Measurements from ENCODE around the gene MAP3K7CL.
"Not testable (repeated sequence)": the region's sequence is repeated elsewhere in the genome, so short reads cannot be mapped to it uniquely, and the experiment has no call there.

Gene MAP3K7CL

DNA sequence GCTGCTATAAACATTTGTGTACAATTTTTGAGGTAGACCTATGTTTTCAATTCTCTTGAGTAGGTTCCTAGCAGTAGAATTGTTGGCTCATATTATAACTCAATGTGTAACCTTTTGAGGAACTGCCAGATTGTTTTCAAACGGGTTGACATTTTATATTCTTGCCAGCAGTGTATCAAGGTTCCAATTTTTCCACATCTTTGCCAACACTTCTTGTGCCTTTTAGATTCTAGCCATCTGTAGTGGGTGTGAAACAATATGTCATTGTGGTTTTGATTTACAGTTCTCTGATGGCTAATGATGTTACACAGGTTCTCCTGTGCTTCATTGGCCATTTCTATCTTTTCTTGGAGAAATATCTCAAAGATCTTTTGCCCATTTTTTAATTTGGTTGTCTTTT lies 36.4 kb downstream of the MAP3K7CL start:
- Histone ChIP-seq H3K9ac (ENCODE audit: insufficient read length, low read depth) (no peak overlapping the region), H3K27me3 (ENCODE audit: insufficient read depth, insufficient read length) (no peaks in the 10 kb centered on the region), H3K36me3 (ENCODE audit: insufficient read depth, insufficient read length, low read length) (no peaks in the 10 kb centered on the region), H3K4me1 (ENCODE audit: insufficient read depth, insufficient read length) (no peaks in the 10 kb centered on the region), H3K4me3 (ENCODE audit: insufficient read length, low read depth) (no peak overlapping the region), H3K9me3 (ENCODE audit: insufficient read depth, low read length) (no peaks in the 10 kb centered on the region)
- TF ChIP-seq YY1 (IDR thresholded peaks at IDR 0.05; ENCODE audit: insufficient read depth, insufficient read length): no peak
- TF ChIP-seq SUZ12 (IDR thresholded peaks at IDR 0.05; ENCODE audit: extremely low read depth, insufficient read depth, insufficient read length): no peak
- TF ChIP-seq ZNF274 (IDR thresholded peaks at IDR 0.05; ENCODE audit: low read depth, low read length): no peak
- DNase-seq (ENCODE audit: low read depth, low spot score): no peak

DNA sequence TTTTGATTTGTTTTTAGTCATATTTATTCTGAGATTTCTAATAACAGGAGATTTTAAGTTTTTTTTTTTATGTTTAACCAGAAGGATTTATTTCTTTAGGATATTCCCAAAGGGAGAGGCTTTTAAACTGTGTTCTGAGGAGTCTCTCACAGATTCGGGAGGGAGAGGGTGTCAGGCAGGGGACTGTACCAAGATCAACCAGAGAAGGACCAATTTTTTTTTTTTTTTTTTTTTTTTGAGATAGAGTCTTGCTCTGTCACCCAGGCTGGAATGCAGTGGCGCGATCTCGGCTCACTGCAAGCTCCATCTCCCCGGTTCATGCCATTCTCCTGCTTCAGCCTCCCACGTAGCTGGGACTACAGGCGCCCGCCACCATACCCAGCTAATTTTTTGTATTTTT lies 37.0 kb downstream of the MAP3K7CL start:
- not testable (repeated sequence) for H3K9ac ChIP-seq (ENCODE audit: insufficient read length, low read depth); H3K27me3 ChIP-seq (ENCODE audit: insufficient read depth, insufficient read length); H3K9me3 ChIP-seq (ENCODE audit: insufficient read depth, low read length); H3K4me1 ChIP-seq (ENCODE audit: insufficient read depth, insufficient read length); H3K36me3 ChIP-seq (ENCODE audit: insufficient read depth, insufficient read length, low read length); DNase-seq (ENCODE audit: low read depth, low spot score); H3K4me3 ChIP-seq (ENCODE audit: insufficient read length, low read depth)

DNA sequence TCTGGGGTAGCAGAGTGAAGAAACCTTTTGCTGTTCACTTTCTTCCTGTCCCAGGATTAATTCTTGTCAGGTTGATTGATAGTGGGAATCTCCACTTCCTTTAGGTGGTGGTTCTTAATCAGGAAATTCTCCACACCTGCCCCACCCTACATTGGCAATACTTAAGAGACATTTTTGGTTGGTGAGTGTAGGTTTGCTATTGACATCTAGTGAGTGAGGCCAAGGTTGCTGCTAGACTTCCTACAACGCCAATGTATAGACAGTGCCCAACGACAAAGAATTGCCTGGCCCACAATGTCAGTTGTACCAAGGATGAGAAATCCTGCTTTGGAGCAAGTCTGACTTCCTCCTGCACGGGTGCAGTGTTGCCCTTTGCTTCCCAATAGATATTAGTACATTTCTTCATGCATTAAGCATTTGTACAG lies 38.5 kb downstream of the MAP3K7CL start:
- H3K9me3 ChIP-seq (ENCODE audit: insufficient read depth, low read length): no peaks in the 10 kb centered on the region
- no peak overlapping the region for H3K9ac ChIP-seq (ENCODE audit: insufficient read length, low read depth)
- no peak overlapping the region for H3K4me3 ChIP-seq (ENCODE audit: insufficient read length, low read depth)
- TF ChIP-seq ZNF274 (IDR thresholded peaks at IDR 0.05; ENCODE audit: low read depth, low read length) (no peak), YY1 (IDR thresholded peaks at IDR 0.05; ENCODE audit: insufficient read depth, insufficient read length) (no peak), SUZ12 (IDR thresholded peaks at IDR 0.05; ENCODE audit: extremely low read depth, insufficient read depth, insufficient read length) (no peak)
- H3K36me3 ChIP-seq (ENCODE audit: insufficient read depth, insufficient read length, low read length): no peaks in the 10 kb centered on the region
- H3K4me1 ChIP-seq (ENCODE audit: insufficient read depth, insufficient read length): no peaks in the 10 kb centered on the region
- H3K27me3 ChIP-seq (ENCODE audit: insufficient read depth, insufficient read length): no peaks in the 10 kb centered on the region
- DNase-seq (ENCODE audit: low read depth, low spot score): no peak

DNA sequence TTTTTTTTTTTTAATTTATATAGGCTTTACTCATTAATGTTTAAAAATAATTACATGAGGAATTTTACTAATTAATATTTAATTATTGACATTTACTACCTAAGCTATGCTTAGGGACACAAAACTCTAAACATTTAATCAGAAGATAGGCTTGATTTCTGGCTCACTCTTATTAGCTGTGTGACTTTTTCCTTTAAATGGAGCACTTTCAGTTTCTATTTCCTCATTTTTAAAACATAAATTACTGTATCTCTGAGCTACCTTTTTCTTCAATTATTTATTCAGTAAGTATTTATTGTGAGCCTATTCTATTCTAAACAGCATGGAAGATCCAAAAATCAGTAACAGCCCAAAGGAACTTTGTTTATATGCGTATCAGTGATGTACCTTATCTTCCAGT lies 40.5 kb downstream of the MAP3K7CL start:
- Histone ChIP-seq H3K9ac (ENCODE audit: insufficient read length, low read depth) (no peak overlapping the region), H3K4me1 (ENCODE audit: insufficient read depth, insufficient read length) (no peaks in the 10 kb centered on the region), H3K4me3 (ENCODE audit: insufficient read length, low read depth) (no peak overlapping the region), H3K27me3 (ENCODE audit: insufficient read depth, insufficient read length) (no peaks in the 10 kb centered on the region), H3K36me3 (ENCODE audit: insufficient read depth, insufficient read length, low read length) (no peaks in the 10 kb centered on the region), H3K9me3 (ENCODE audit: insufficient read depth, low read length) (no peaks in the 10 kb centered on the region)
- no peak for TF ChIP-seq SUZ12 (IDR thresholded peaks at IDR 0.05; ENCODE audit: extremely low read depth, insufficient read depth, insufficient read length)
- no peak for TF ChIP-seq YY1 (IDR thresholded peaks at IDR 0.05; ENCODE audit: insufficient read depth, insufficient read length)
- no peak for TF ChIP-seq ZNF274 (IDR thresholded peaks at IDR 0.05; ENCODE audit: low read depth, low read length)
- DNase-seq (ENCODE audit: low read depth, low spot score): no peak

DNA sequence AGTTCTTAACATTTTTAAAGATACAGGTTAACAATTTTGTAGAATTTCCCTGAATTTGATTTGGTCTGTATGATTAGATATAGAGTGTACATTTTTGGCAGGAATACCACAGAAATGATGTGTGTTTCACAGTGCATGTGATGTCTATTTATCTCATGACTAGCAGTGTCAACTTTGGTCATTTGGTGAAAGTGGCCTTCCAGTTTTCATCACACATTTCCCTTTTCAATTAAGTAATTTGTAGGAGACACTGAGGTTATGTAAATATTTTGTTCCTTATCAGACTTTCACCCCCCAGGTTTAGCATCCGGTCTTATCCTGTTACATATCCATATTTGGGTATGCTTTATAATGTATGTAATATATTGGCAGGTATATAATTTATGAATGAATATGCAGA lies 41.8 kb downstream of the MAP3K7CL start:
- H3K9me3 ChIP-seq (ENCODE audit: insufficient read depth, low read length): no peaks in the 10 kb centered on the region
- H3K27me3 ChIP-seq (ENCODE audit: insufficient read depth, insufficient read length): no peaks in the 10 kb centered on the region
- TF ChIP-seq SUZ12 (IDR thresholded peaks at IDR 0.05; ENCODE audit: extremely low read depth, insufficient read depth, insufficient read length) (no peak), YY1 (IDR thresholded peaks at IDR 0.05; ENCODE audit: insufficient read depth, insufficient read length) (no peak), ZNF274 (IDR thresholded peaks at IDR 0.05; ENCODE audit: low read depth, low read length) (no peak)
- no peak overlapping the region for H3K9ac ChIP-seq (ENCODE audit: insufficient read length, low read depth)
- DNase-seq (ENCODE audit: low read depth, low spot score): no peak
- no peaks in the 10 kb centered on the region for H3K36me3 ChIP-seq (ENCODE audit: insufficient read depth, insufficient read length, low read length)
- H3K4me1 ChIP-seq (ENCODE audit: insufficient read depth, insufficient read length): no peaks in the 10 kb centered on the region
- H3K4me3 ChIP-seq (ENCODE audit: insufficient read length, low read depth): no peak overlapping the region

DNA sequence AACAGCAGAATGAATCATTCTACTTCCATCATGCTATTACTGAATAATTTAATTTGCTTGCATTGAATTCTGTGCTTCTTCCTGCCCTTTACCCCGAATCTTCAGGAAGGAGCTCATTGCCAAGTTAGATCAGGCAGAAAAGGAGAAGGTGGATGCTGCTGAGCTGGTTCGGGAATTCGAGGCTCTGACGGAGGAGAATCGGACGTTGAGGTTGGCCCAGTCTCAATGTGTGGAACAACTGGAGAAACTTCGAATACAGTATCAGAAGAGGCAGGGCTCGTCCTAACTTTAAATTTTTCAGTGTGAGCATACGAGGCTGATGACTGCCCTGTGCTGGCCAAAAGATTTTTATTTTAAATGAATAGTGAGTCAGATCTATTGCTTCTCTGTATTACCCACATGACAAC lies 44.2 kb downstream of the MAP3K7CL start:
- no peak for DNase-seq (ENCODE audit: low read depth, low spot score)
- Histone ChIP-seq H3K4me3 (ENCODE audit: insufficient read length, low read depth) (no peak overlapping the region), H3K9ac (ENCODE audit: insufficient read length, low read depth) (no peak overlapping the region), H3K36me3 (ENCODE audit: insufficient read depth, insufficient read length, low read length) (no peaks in the 10 kb centered on the region), H3K9me3 (ENCODE audit: insufficient read depth, low read length) (no peaks in the 10 kb centered on the region), H3K27me3 (ENCODE audit: insufficient read depth, insufficient read length) (no peaks in the 10 kb centered on the region), H3K4me1 (ENCODE audit: insufficient read depth, insufficient read length) (no peaks in the 10 kb centered on the region)
- TF ChIP-seq SUZ12 (IDR thresholded peaks at IDR 0.05; ENCODE audit: extremely low read depth, insufficient read depth, insufficient read length) (no peak), YY1 (IDR thresholded peaks at IDR 0.05; ENCODE audit: insufficient read depth, insufficient read length) (no peak), ZNF274 (IDR thresholded peaks at IDR 0.05; ENCODE audit: low read depth, low read length) (no peak)

DNA sequence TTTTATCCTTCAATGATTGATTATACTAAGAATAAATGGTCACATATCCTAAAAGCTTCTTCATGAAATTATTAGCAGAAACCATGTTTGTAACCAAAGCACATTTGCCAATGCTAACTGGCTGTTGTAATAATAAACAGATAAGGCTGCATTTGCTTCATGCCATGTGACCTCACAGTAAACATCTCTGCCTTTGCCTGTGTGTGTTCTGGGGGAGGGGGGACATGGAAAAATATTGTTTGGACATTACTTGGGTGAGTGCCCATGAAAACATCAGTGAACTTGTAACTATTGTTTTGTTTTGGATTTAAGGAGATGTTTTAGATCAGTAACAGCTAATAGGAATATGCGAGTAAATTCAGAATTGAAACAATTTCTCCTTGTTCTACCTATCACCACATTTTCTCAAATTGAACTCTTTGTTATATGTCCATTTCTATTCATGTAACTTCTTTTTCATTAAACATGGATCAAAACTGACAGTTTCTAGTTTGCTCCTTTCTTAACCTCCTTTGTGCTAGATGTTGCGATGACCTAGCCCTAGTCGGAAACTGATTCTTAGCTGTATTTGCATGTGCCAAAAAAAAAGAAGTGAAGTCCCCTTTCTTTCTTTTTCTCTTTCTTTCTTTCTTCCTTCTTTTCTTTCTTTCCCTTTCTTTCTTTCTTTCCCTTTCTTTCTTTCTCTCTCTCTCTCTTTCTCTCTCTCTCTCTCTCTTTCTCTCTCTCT lies 45.1 kb downstream of the MAP3K7CL start:
- Histone ChIP-seq H3K27me3 (ENCODE audit: insufficient read depth, insufficient read length) (no peaks in the 10 kb centered on the region), H3K9ac (ENCODE audit: insufficient read length, low read depth) (no peak overlapping the region), H3K9me3 (ENCODE audit: insufficient read depth, low read length) (no peaks in the 10 kb centered on the region), H3K4me3 (ENCODE audit: insufficient read length, low read depth) (no peak overlapping the region), H3K36me3 (ENCODE audit: insufficient read depth, insufficient read length, low read length) (no peaks in the 10 kb centered on the region), H3K4me1 (ENCODE audit: insufficient read depth, insufficient read length) (no peaks in the 10 kb centered on the region)
- TF ChIP-seq ZNF274 (IDR thresholded peaks at IDR 0.05; ENCODE audit: low read depth, low read length): no peak
- TF ChIP-seq YY1 (IDR thresholded peaks at IDR 0.05; ENCODE audit: insufficient read depth, insufficient read length): no peak
- no peak for TF ChIP-seq SUZ12 (IDR thresholded peaks at IDR 0.05; ENCODE audit: extremely low read depth, insufficient read depth, insufficient read length)
- no peak for DNase-seq (ENCODE audit: low read depth, low spot score)

All from NT2/D1 (cell line).